AG10803 (cell line): ENCODE measurements around the gene SMYD1.
"Not testable (repeated sequence)": the region's sequence is repeated elsewhere in the genome, so short reads cannot be mapped to it uniquely, and the experiment has no call there.

ENCODE experiments used
- DNase-seq: peaks from one replicate; pipeline ENCODE4 v3.0.0; 2010; ENCODE audit warnings: low read depth
- H3K4me3 ChIP-seq: 2 replicates; pipeline ENCODE4 v1.5.1; 2011; ENCODE audit warnings: mild to moderate bottlenecking, low read length, control low read depth
- CTCF ChIP-seq: conservative IDR thresholded peaks from 2 replicates; pipeline ENCODE4 v1.5.1; 2011; ENCODE audit warnings: mild to moderate bottlenecking, low read length, control low read depth, inconsistent platforms

The SMYD1 gene

GRCh38 chr2:88028931-88029330 is 38.7 kb upstream of the SMYD1 start:
- no peak for DNase-seq
- TF ChIP-seq CTCF: no peak
- no peak overlapping the region for H3K4me3 ChIP-seq

DNA sequence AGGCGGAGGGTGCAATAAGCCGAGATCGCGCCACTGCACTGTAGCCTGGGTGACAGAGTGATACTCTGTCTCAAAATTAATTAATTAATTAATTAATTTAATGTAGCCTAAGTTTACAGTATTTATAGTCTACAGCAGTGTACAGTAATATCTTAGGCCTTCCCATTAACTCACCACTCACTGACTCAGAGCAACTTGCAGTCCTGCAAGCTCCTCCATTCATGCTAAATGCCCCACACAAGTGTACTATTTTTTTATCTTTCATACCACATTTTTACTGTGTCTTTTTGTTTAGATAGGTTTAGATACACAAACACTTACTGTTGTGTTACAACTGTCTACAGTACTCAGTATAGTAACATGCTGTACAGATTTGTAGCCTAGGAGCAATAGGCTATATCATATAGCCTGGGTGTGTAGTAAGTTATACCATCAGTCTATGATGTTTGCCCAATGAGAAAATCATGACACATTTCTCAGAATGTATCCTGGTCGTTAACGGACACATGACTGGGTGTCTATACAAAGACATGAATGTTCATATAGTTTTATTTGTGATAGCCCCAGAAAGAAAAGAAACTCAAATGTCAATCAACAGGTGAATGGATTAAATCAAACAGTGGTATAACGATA is 35.4 kb upstream of the SMYD1 start:
- no peak for TF ChIP-seq CTCF
- no peak overlapping the region for H3K4me3 ChIP-seq
- no peak for DNase-seq

DNA sequence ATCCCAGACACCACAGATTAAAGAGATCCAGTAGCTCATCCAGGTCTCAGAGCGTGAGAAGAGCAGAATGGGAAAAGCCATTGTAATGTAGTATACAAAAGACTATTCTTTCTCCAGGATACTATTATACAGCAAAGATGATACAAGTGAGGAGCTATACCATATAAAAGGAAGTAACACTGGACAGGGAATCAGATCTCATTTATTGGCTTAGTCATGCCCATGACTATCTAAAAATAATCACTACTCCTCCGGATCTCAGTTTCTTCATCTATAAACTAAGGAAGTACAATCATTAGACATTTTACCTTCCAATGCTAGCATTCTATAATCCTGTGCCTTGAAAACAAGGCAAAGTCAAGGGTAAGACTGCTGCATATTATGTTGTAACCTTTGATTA is 31.4 kb upstream of the SMYD1 start:
- DNase-seq: no peak
- TF ChIP-seq CTCF: no peak
- no peak overlapping the region for H3K4me3 ChIP-seq

DNA sequence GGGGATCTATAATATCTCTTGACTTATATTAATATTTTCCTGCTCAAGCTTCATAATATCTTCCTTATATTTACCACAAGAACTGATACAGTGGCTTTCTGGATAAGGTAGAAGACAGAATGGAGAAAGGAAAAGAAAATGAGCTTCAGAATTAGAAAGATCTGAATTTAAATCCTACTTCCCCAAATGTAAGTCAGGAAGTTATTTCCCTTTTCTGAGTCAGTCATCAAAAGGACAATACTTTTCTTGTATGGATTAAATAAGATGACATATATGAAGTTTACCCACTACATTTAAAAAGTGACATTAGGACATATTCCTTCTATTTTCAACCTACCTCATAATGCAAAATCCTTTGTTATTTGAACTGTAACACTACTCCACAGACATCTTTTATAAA is 31.0 kb upstream of the SMYD1 start:
- no peak overlapping the region for H3K4me3 ChIP-seq
- no peak for TF ChIP-seq CTCF
- no peak for DNase-seq

GRCh38 chr2:88038263-88039105 is 29.1 kb upstream of the SMYD1 start:
- TF ChIP-seq CTCF: no peak
- no peak overlapping the region for H3K4me3 ChIP-seq
- peak; percentile 92 for DNase-seq

DNA sequence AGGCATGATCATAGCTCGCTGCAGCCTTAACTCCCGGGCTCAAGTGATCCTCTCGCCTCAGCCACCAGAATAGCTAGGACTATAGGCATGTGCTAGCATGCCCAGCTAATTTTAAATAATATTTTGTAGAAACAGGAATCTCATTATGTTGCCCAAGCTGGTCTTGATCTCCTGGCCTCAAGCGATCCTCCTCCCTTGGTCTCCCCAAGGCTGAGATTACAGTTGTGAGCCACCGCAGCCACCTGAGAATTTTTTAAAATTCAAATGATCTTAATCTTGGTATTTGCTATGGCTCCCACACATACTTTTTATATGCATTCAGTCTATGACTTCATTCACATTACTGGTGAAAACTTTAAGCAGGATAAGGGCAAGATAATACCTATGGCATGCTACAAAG is 25.1 kb upstream of the SMYD1 start:
- no peak for TF ChIP-seq CTCF
- DNase-seq: no peak

GRCh38 chr2:88045561-88045960 is 22.1 kb upstream of the SMYD1 start:
- DNase-seq, H3K4me3 ChIP-seq: not testable (repeated sequence)

More for the DNA sequence above, 25.1 kb upstream of the SMYD1 start:
- no peak overlapping the region for H3K4me3 ChIP-seq
